HepG2 (cell line): ENCODE measurements around the gene SURF1. TPM values are rescaled to one million over a fixed set of nuclear protein-coding genes. Genes with fewer than 3 reads are reported as not detected.

Experiments
- ARNT ChIP-seq: fragments of 450-650 bp; IDR thresholded peaks from 2 replicates; pipeline ENCODE4 v1.6.1; 2017
- ARNT2 ChIP-seq: sonication (generic); formaldehyde crosslinking; IDR thresholded peaks from 2 replicates; pipeline ENCODE4 v1.8.0; 2022; ENCODE audit warnings: mild to moderate bottlenecking, low read depth, missing genetic modification reagents, moderate library complexity
- KMT2B ChIP-seq: IDR thresholded peaks from 2 replicates; pipeline ENCODE4 v1.6.1; 2016; ENCODE audit warnings: missing genetic modification reagents, missing compliant biosample characterization
- NKX3-1 ChIP-seq: sonication (generic); formaldehyde crosslinking; IDR thresholded peaks from 2 replicates; pipeline ENCODE4 v1.5.0; 2020; ENCODE audit warnings: missing genetic modification reagents
- REPIN1 ChIP-seq: sonication (generic); formaldehyde crosslinking; IDR thresholded peaks from 2 replicates; pipeline ENCODE4 v1.8.0; 2022; ENCODE audit warnings: missing genetic modification reagents, low read depth, mild to moderate bottlenecking, borderline replicate concordance
- TCF12 ChIP-seq, 2 experiments: fragments of 450-650 bp in 1 of 2; sonication (generic) in 1 of 2; formaldehyde crosslinking in 1 of 2; IDR thresholded peaks; 2 replicates each; pipeline versions ENCODE4 v1.6.1 to v1.8.0; 2017 to 2022; ENCODE audit warnings: antibody characterized with exemption in 1 of 2, mild to moderate bottlenecking in 1 of 2, missing genetic modification reagents in 1 of 2, moderate library complexity in 1 of 2
- ZNF253 ChIP-seq: sonication (generic); formaldehyde crosslinking; IDR thresholded peaks from 2 replicates; pipeline ENCODE4 v1.8.0; 2022; ENCODE audit warnings: mild to moderate bottlenecking, missing genetic modification reagents, borderline replicate concordance
- polyA plus RNA-seq, 8 experiments: library from polyadenylated mRNA; depleted of rRNA in 3 of 8; stranded (reverse) in 7 of 8; unstranded in 1 of 8; fragments of >200 nt; fragmentation: Illumina TruSeq in 4 of 8; extraction: Trizol in 4 of 8; gene quantifications; 2 replicates each; pipeline versions ENCODE4 v1.2.1 to v1.2.3, GENCODE V29; 2011 to 2016; ENCODE audit warnings: low read depth in 4 of 8, missing spikeins in 1 of 8, mixed read lengths in 1 of 8; ENCODE audit not compliant: insufficient read depth in 1 of 8
- total RNA-seq, 5 experiments: library from RNA; depleted of rRNA; stranded (reverse); fragments of >200 nt; fragmentation: Illumina TruSeq; extraction: Trizol; gene quantifications; 2 replicates each; pipeline ENCODE4 v1.2.3, GENCODE V29; 2016; ENCODE audit warnings: low read depth in 1 of 5
- TF ChIP-seq, protein P1 (sequence below): sonication (generic); formaldehyde crosslinking; IDR thresholded peaks from 2 replicates; pipeline ENCODE4 v1.5.0; 2020; ENCODE audit warnings: mild to moderate bottlenecking, missing genetic modification reagents, borderline replicate concordance
- TF ChIP-seq, protein P2 (sequence below): sonication (generic); formaldehyde crosslinking; IDR thresholded peaks from 2 replicates; pipeline ENCODE4 v1.4.0; 2020; ENCODE audit warnings: missing genetic modification reagents, borderline replicate concordance
- TF ChIP-seq, protein P3 (sequence below): sonication (generic); formaldehyde crosslinking; IDR thresholded peaks from 2 replicates; pipeline ENCODE4 v1.8.1; 2022; ENCODE audit warnings: low read depth, mild to moderate bottlenecking, missing genetic modification reagents
- TF ChIP-seq, protein P4 (sequence below): sonication (generic); formaldehyde crosslinking; IDR thresholded peaks from 2 replicates; pipeline ENCODE4 v1.5.1; 2020; ENCODE audit warnings: missing genetic modification reagents, mild to moderate bottlenecking, borderline replicate concordance

The SURF1 gene
- total and polyA plus RNA-seq, 2 of the 13 experiments (the other 11 are each of a cell fraction or from before 2014, with no cell fraction given) = 17.8 to 40.7 TPM

DNA sequence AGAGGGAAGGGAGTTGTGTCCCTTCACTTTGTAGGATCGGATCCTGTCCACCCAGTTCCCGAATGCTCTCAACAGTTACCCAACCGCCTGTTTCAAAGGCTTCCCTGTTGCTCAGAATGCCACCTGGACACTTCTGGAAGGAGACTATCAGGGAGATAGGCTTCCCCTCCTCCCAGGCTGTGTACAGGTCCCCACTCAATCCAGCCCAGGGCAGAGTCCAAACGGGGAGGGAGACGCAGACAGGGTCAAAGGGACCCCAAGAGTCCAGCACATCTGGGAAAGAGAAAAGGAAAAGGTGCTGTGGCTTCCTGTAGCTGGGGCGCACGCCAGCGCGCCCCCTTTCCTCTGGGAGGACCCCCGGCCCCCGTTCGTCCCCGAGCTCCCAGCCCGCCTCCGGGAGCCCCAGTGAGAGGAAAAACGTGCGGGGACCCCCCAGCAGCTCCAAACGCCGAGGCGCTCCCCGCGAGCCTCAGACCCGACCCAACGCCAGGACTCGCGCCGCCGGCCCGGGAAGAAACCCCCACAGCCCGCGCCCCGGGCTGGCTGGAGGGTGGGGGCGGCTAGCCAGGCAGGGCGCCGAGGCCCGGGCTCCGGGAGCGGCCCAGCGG is 18.9 kb upstream of the SURF1 start (continued):
- TF ChIP-seq, protein P1, sequence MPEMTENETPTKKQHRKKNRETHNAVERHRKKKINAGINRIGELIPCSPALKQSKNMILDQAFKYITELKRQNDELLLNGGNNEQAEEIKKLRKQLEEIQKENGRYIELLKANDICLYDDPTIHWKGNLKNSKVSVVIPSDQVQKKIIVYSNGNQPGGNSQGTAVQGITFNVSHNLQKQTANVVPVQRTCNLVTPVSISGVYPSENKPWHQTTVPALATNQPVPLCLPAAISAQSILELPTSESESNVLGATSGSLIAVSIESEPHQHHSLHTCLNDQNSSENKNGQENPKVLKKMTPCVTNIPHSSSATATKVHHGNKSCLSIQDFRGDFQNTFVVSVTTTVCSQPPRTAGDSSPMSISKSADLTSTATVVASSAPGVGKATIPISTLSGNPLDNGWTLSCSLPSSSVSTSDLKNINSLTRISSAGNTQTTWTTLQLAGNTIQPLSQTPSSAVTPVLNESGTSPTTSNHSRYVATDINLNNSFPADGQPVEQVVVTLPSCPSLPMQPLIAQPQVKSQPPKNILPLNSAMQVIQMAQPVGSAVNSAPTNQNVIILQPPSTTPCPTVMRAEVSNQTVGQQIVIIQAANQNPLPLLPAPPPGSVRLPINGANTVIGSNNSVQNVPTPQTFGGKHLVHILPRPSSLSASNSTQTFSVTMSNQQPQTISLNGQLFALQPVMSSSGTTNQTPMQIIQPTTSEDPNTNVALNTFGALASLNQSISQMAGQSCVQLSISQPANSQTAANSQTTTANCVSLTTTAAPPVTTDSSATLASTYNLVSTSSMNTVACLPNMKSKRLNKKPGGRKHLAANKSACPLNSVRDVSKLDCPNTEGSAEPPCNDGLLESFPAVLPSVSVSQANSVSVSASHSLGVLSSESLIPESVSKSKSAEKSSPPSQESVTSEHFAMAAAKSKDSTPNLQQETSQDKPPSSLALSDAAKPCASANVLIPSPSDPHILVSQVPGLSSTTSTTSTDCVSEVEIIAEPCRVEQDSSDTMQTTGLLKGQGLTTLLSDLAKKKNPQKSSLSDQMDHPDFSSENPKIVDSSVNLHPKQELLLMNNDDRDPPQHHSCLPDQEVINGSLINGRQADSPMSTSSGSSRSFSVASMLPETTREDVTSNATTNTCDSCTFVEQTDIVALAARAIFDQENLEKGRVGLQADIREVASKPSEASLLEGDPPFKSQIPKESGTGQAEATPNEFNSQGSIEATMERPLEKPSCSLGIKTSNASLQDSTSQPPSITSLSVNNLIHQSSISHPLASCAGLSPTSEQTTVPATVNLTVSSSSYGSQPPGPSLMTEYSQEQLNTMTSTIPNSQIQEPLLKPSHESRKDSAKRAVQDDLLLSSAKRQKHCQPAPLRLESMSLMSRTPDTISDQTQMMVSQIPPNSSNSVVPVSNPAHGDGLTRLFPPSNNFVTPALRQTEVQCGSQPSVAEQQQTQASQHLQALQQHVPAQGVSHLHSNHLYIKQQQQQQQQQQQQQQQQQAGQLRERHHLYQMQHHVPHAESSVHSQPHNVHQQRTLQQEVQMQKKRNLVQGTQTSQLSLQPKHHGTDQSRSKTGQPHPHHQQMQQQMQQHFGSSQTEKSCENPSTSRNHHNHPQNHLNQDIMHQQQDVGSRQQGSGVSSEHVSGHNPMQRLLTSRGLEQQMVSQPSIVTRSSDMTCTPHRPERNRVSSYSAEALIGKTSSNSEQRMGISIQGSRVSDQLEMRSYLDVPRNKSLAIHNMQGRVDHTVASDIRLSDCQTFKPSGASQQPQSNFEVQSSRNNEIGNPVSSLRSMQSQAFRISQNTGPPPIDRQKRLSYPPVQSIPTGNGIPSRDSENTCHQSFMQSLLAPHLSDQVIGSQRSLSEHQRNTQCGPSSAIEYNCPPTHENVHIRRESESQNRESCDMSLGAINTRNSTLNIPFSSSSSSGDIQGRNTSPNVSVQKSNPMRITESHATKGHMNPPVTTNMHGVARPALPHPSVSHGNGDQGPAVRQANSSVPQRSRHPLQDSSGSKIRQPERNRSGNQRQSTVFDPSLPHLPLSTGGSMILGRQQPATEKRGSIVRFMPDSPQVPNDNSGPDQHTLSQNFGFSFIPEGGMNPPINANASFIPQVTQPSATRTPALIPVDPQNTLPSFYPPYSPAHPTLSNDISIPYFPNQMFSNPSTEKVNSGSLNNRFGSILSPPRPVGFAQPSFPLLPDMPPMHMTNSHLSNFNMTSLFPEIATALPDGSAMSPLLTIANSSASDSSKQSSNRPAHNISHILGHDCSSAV (CRISPR knock-in tag) = no peak
- TF ChIP-seq TCF12 (IDR thresholded peaks at IDR 0.05) (no peak), TCF12 (CRISPR knock-in tag; IDR thresholded peaks at IDR 0.05) (no peak), NKX3-1 (CRISPR knock-in tag) (no peak), ARNT (no peak), ARNT2 (CRISPR knock-in tag) (no peak), ZNF253 (no peak), KMT2B (CRISPR knock-in tag) (no peak), REPIN1 (CRISPR knock-in tag) (peak; percentile 56; the same call in 1 of the 2 replicates)
- TF ChIP-seq, protein P2, sequence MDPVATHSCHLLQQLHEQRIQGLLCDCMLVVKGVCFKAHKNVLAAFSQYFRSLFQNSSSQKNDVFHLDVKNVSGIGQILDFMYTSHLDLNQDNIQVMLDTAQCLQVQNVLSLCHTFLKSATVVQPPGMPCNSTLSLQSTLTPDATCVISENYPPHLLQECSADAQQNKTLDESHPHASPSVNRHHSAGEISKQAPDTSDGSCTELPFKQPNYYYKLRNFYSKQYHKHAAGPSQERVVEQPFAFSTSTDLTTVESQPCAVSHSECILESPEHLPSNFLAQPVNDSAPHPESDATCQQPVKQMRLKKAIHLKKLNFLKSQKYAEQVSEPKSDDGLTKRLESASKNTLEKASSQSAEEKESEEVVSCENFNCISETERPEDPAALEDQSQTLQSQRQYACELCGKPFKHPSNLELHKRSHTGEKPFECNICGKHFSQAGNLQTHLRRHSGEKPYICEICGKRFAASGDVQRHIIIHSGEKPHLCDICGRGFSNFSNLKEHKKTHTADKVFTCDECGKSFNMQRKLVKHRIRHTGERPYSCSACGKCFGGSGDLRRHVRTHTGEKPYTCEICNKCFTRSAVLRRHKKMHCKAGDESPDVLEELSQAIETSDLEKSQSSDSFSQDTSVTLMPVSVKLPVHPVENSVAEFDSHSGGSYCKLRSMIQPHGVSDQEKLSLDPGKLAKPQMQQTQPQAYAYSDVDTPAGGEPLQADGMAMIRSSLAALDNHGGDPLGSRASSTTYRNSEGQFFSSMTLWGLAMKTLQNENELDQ (CRISPR knock-in tag) = no peak
- TF ChIP-seq, protein P3, sequence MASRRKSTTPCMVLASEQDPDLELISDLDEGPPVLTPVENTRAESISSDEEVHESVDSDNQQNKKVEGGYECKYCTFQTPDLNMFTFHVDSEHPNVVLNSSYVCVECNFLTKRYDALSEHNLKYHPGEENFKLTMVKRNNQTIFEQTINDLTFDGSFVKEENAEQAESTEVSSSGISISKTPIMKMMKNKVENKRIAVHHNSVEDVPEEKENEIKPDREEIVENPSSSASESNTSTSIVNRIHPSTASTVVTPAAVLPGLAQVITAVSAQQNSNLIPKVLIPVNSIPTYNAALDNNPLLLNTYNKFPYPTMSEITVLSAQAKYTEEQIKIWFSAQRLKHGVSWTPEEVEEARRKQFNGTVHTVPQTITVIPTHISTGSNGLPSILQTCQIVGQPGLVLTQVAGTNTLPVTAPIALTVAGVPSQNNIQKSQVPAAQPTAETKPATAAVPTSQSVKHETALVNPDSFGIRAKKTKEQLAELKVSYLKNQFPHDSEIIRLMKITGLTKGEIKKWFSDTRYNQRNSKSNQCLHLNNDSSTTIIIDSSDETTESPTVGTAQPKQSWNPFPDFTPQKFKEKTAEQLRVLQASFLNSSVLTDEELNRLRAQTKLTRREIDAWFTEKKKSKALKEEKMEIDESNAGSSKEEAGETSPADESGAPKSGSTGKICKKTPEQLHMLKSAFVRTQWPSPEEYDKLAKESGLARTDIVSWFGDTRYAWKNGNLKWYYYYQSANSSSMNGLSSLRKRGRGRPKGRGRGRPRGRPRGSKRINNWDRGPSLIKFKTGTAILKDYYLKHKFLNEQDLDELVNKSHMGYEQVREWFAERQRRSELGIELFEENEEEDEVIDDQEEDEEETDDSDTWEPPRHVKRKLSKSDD (CRISPR knock-in tag) = no peak
- TF ChIP-seq, protein P4, sequence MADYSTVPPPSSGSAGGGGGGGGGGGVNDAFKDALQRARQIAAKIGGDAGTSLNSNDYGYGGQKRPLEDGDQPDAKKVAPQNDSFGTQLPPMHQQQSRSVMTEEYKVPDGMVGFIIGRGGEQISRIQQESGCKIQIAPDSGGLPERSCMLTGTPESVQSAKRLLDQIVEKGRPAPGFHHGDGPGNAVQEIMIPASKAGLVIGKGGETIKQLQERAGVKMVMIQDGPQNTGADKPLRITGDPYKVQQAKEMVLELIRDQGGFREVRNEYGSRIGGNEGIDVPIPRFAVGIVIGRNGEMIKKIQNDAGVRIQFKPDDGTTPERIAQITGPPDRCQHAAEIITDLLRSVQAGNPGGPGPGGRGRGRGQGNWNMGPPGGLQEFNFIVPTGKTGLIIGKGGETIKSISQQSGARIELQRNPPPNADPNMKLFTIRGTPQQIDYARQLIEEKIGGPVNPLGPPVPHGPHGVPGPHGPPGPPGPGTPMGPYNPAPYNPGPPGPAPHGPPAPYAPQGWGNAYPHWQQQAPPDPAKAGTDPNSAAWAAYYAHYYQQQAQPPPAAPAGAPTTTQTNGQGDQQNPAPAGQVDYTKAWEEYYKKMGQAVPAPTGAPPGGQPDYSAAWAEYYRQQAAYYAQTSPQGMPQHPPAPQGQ (CRISPR knock-in tag) = no peak
